ENCODE results near the gene ZCCHC9.

ZCCHC9 gene

DNA sequence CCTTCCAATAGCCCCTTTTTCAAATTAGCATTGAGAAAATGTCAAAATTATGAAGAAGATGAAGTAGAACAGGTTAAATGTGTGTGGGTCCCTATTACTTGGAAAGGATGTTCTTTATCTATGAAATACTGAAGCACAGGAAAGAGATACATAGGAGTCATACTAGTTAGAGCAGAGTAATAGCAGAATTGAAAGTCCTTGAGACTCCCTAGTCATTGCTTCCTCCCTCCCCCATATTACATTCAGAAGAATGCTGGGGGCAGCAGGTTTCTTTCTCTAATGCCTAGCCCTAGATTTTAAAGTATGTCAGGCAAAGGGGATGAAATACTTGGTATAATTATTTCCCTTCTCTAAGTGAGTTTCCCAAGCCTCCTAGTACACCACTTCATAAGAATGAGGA lies 4.4 kb downstream of the ZCCHC9 start:
- no peak for DNase-seq (ENCODE audit: low read depth, low spot score)
- TF ChIP-seq CTCF (IDR thresholded peaks at IDR 0.05; ENCODE audit: low read depth, low read length): no peak
- in situ Hi-C loops (cut with HindIII; ENCODE audit: low sequenced_read_pairs): no loop called here
- no peak overlapping the region for H3K4me3 ChIP-seq (ENCODE audit: low read depth, low read length)

- no peak for DNase-seq (ENCODE audit: low read depth, low spot score)
- H3K4me3 ChIP-seq (ENCODE audit: low read depth, low read length): no peak overlapping the region
- in situ Hi-C loops (cut with HindIII; ENCODE audit: low sequenced_read_pairs): no loop called here
- TF ChIP-seq CTCF (IDR thresholded peaks at IDR 0.05; ENCODE audit: low read depth, low read length): no peak
These were observed 7.4 kb downstream of the ZCCHC9 start for GRCh38 chr5:81308836-81309235.

DNA sequence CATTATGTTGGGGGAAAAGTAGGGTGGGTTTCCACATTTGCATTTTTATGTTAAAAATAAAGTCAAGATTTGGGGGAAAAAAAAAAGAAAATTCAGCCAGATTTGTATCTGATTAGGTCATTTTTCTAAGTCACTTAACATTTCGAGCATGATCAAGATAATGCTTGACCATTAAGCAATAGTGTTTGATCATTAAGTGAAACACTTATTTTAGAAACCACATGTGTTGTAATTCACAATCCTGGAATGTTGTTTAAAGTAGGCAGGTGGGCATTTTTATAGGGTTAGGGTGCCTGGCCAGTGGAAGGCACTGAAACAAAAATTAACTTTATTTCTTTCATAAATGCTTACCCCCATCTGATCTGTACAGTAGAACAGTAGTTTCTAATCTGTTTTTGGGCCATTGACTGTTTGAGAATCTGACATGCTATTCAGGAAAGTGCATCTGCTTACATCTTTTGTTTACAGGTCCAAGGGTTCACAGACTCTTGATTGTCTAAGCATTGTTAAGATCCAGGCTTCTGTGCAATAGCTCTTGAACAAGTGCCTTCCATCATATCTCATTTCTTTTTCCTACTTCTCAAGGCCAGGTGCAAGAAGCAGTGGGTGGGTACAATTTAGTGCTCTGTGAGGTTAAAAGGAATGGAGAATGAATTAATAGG lies 9.1 kb downstream of the ZCCHC9 start:
- TF ChIP-seq CTCF (IDR thresholded peaks at IDR 0.05; ENCODE audit: low read depth, low read length): no peak
- H3K4me3 ChIP-seq (ENCODE audit: low read depth, low read length): no peak overlapping the region
- no peak for DNase-seq (ENCODE audit: low read depth, low spot score)
- in situ Hi-C loops (cut with HindIII; ENCODE audit: low sequenced_read_pairs): no loop called here

- no peak for TF ChIP-seq CTCF (IDR thresholded peaks at IDR 0.05; ENCODE audit: low read depth, low read length)
- no peak overlapping the region for H3K4me3 ChIP-seq (ENCODE audit: low read depth, low read length)
- in situ Hi-C loops (cut with HindIII; ENCODE audit: low sequenced_read_pairs): no loop called here
- no peak for DNase-seq (ENCODE audit: low read depth, low spot score)
These were observed 11.9 kb downstream of the ZCCHC9 start for GRCh38 chr5:81313278-81313677.

GRCh38 chr5:81313686-81314085 lies 12.3 kb downstream of the ZCCHC9 start:
- TF ChIP-seq CTCF (IDR thresholded peaks at IDR 0.05; ENCODE audit: low read depth, low read length): no peak
- in situ Hi-C loops (cut with HindIII; ENCODE audit: low sequenced_read_pairs): no loop called here
- DNase-seq (ENCODE audit: low read depth, low spot score): no peak
- H3K4me3 ChIP-seq (ENCODE audit: low read depth, low read length): no peak overlapping the region

DNA sequence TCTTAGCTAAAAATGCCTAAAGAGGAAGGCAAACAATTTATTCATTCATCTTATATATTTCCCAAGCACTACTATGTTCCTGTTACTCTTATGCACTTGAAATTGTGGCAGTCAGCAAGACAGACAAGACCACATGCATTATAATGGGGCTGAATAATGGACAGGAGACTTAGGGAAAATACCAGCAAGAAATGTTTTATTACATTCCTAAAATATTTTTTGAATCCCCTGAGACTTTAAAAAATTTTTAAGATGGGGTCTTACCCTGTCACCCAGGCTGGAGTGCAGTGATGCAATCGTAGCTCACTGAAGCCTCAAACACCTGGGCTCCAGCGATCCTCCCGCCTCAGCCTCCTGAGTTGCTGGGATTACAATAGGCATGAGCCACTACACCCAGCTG lies 13.2 kb downstream of the ZCCHC9 start:
- no peak for DNase-seq (ENCODE audit: low read depth, low spot score)
- no peak overlapping the region for H3K4me3 ChIP-seq (ENCODE audit: low read depth, low read length)
- in situ Hi-C loops (cut with HindIII; ENCODE audit: low sequenced_read_pairs): no loop called here
- no peak for TF ChIP-seq CTCF (IDR thresholded peaks at IDR 0.05; ENCODE audit: low read depth, low read length)

All from astrocyte of the spinal cord (primary cell).